Liver (tissue), 9 donors: ENCODE data around the gene PRKAA2. TPM values are rescaled to one million over a fixed set of nuclear protein-coding genes. Genes with fewer than 3 reads are reported as not detected.

Experiments used
- DNase-seq: peaks from one replicate; pipeline ENCODE4 v3.0.0-alpha.2; 2017; ENCODE audit warnings: low spot score
- H3K27ac ChIP-seq, 2 donors: one replicate each; pipeline ENCODE4 v1.7.0; 2013; ENCODE audit warnings: inconsistent platforms in 2 of 2, low read length in 2 of 2, control low read depth in 1 of 2, low read depth in 1 of 2, mild to moderate bottlenecking in 1 of 2
- H3K27me3 ChIP-seq, 4 donors: one replicate each; pipeline versions ENCODE4 v1.6.1 to v1.7.0; 2013; ENCODE audit warnings: low read length in 3 of 4, inconsistent platforms in 1 of 4, mild to moderate bottlenecking in 1 of 4, moderate library complexity in 1 of 4; ENCODE audit not compliant: control insufficient read depth in 4 of 4, insufficient read depth in 4 of 4
- H3K36me3 ChIP-seq, 4 donors: one replicate each; pipeline versions ENCODE4 v1.6.1 to v1.7.0; 2013; ENCODE audit warnings: low read length in 3 of 4, mild to moderate bottlenecking in 3 of 4, low read depth in 1 of 4, moderate library complexity in 1 of 4; ENCODE audit not compliant: control insufficient read depth in 4 of 4, insufficient read depth in 3 of 4
- H3K4me1 ChIP-seq, 4 donors: one replicate each; pipeline versions ENCODE4 v1.6.1 to v1.7.0; 2013; ENCODE audit warnings: low read length in 3 of 4, mild to moderate bottlenecking in 3 of 4, moderate library complexity in 1 of 4; ENCODE audit not compliant: control insufficient read depth in 4 of 4, insufficient read depth in 4 of 4
- H3K4me3 ChIP-seq, 3 donors: one replicate each; pipeline versions ENCODE4 v1.6.1 to v1.7.0; 2013; ENCODE audit warnings: low read length in 3 of 3, control low read depth in 1 of 3, low read depth in 1 of 3, mild to moderate bottlenecking in 1 of 3
- H3K9ac ChIP-seq, 2 donors: one replicate each; pipeline ENCODE4 v1.7.0; 2013; ENCODE audit warnings: low read length in 2 of 2, mild to moderate bottlenecking in 2 of 2, moderate library complexity in 2 of 2, control low read depth in 1 of 2, low read depth in 1 of 2
- H3K9me3 ChIP-seq, 4 donors: one replicate each; pipeline versions ENCODE4 v1.6.1 to v1.7.0; 2013; ENCODE audit warnings: low read length in 3 of 4; ENCODE audit not compliant: control insufficient read depth in 4 of 4
- ATF3 ChIP-seq: IDR thresholded peaks from 2 replicates; pipeline ENCODE4 v1.6.1; 2016; ENCODE audit warnings: antibody characterized with exemption
- CTCF ChIP-seq: fragments of 150-350 bp; IDR thresholded peaks from 2 replicates; pipeline ENCODE4 v1.5.1; 2017; ENCODE audit warnings: improper control_type of control experiment, low read depth, low read length; ENCODE audit not compliant: missing input control
- EGR1 ChIP-seq, 2 donors: IDR thresholded peaks; 2 replicates each; pipeline ENCODE4 v1.6.1; 2016 to 2018; ENCODE audit warnings: antibody characterized with exemption in 2 of 2, low read depth in 2 of 2
- FOXA1 ChIP-seq: IDR thresholded peaks from 2 replicates; pipeline ENCODE4 v1.6.1; 2016; ENCODE audit warnings: antibody characterized with exemption
- FOXA2 ChIP-seq: IDR thresholded peaks from 2 replicates; pipeline ENCODE4 v1.6.1; 2016; ENCODE audit warnings: antibody characterized with exemption
- GABPA ChIP-seq, 2 donors: IDR thresholded peaks in 1 of 2; conservative IDR thresholded peaks in 1 of 2; 2 replicates each; pipeline ENCODE4 v1.6.1; 2016; ENCODE audit warnings: antibody characterized with exemption in 2 of 2, mild to moderate bottlenecking in 1 of 2, moderate library complexity in 1 of 2
- HNF4A ChIP-seq, 2 donors: conservative IDR thresholded peaks; 2 replicates each; pipeline ENCODE4 v1.6.1; 2016; ENCODE audit warnings: antibody characterized with exemption in 2 of 2, mild to moderate bottlenecking in 2 of 2
- HNF4G ChIP-seq: IDR thresholded peaks from 2 replicates; pipeline ENCODE4 v1.6.1; 2016; ENCODE audit warnings: antibody characterized with exemption
- JUND ChIP-seq, 2 donors: IDR thresholded peaks; 2 replicates each; pipeline ENCODE4 v1.6.1; 2016; ENCODE audit warnings: antibody characterized with exemption in 2 of 2
- MAX ChIP-seq: IDR thresholded peaks from 2 replicates; pipeline ENCODE4 v1.6.1; 2016; ENCODE audit warnings: antibody characterized with exemption
- NR2F2 ChIP-seq: IDR thresholded peaks from 2 replicates; pipeline ENCODE4 v1.6.1; 2016; ENCODE audit warnings: antibody characterized with exemption
- RAD21 ChIP-seq, 2 donors: IDR thresholded peaks; 2 replicates each; pipeline ENCODE4 v1.6.1; 2016; ENCODE audit warnings: antibody characterized with exemption in 2 of 2, mild to moderate bottlenecking in 2 of 2
- REST ChIP-seq: IDR thresholded peaks from 2 replicates; pipeline ENCODE4 v1.6.1; 2016; ENCODE audit warnings: antibody characterized with exemption, mild to moderate bottlenecking
- RXRA ChIP-seq, 2 donors: IDR thresholded peaks; 2 replicates each; pipeline ENCODE4 v1.6.1; 2017 to 2018; ENCODE audit warnings: antibody characterized with exemption in 2 of 2, mild to moderate bottlenecking in 1 of 2
- SP1 ChIP-seq: IDR thresholded peaks from 2 replicates; pipeline ENCODE4 v1.6.1; 2018; ENCODE audit warnings: antibody characterized with exemption, mild to moderate bottlenecking
- TAF1 ChIP-seq: conservative IDR thresholded peaks from 2 replicates; pipeline ENCODE4 v1.6.1; 2016; ENCODE audit warnings: antibody characterized with exemption, mild to moderate bottlenecking
- YY1 ChIP-seq: IDR thresholded peaks from 2 replicates; pipeline ENCODE4 v1.6.1; 2016; ENCODE audit warnings: antibody characterized with exemption, mild to moderate bottlenecking
- ZBTB33 ChIP-seq: IDR thresholded peaks from 2 replicates; pipeline ENCODE4 v1.6.1; 2016; ENCODE audit warnings: antibody characterized with exemption
- WGBS: extraction: QIAGEN DNeasy Blood & Tissue Kit; methylation state at CpG from one replicate; pipeline ENCODE4 v1.1.7; 2013; 5-methylcytosine and 5-hydroxymethylcytosine counted together
- polyA plus RNA-seq, 2 donors: library from polyadenylated mRNA; stranded (reverse) in 1 of 2; unstranded in 1 of 2; fragments of 200-250 nt in 1 of 2; fragments of >200 nt in 1 of 2; fragmentation: Nextera tagmentation in 1 of 2; extraction: Ambion mirVana in 1 of 2; gene quantifications; one replicate each; pipeline versions ENCODE4 v1.2.1 to v1.2.3, GENCODE V29; 2013 to 2015
- total RNA-seq, 2 donors: library from RNA; depleted of rRNA; stranded (reverse); fragments of >200 nt; gene quantifications; one replicate each; pipeline ENCODE4 v1.2.3, GENCODE V29; 2014
- donor health status: healthy.
- donor health status: healthy.
- donor health status: healthy.
- donor health status: healthy.
- donor health status: healthy.

The PRKAA2 gene
- total and polyA plus RNA-seq, 4 donors = 0.33 to 2.7 (median 1.6) TPM

- WGBS = 83% methylated on average over 3 of the region's 3 CpGs
- TF ChIP-seq TAF1 (no peak), ZBTB33 (no peak), YY1 (no peak), CTCF (no peak)
These were observed 18.0 kb upstream of the PRKAA2 start for GRCh38 chr1:56627019-56627635.

GRCh38 chr1:56627636-56628039 is 17.5 kb upstream of the PRKAA2 start:
- H3K36me3 ChIP-seq = no peaks in the 10 kb centered on the region
- no peaks in the 10 kb centered on the region for H3K4me1 ChIP-seq
- 86% methylated on average over 3 of the region's 3 CpGs for WGBS
- TF ChIP-seq HNF4A (conservative IDR thresholded peaks at IDR 0.05) = no peak
- TF ChIP-seq TAF1 = no peak
- no peak for TF ChIP-seq JUND (IDR thresholded peaks at IDR 0.05)
- no peak for TF ChIP-seq CTCF
- no peak for TF ChIP-seq EGR1 (IDR thresholded peaks at IDR 0.05; ENCODE audit: low read depth in 2 of 2)
- no peak for TF ChIP-seq MAX
- TF ChIP-seq ZBTB33 = no peak
- no peak for TF ChIP-seq NR2F2
- no peak for TF ChIP-seq RAD21 (IDR thresholded peaks at IDR 0.05)
- TF ChIP-seq FOXA1 = no peak
- TF ChIP-seq REST = no peak
- no peak for TF ChIP-seq ATF3
- no peak for TF ChIP-seq YY1
- TF ChIP-seq GABPA (IDR thresholded peaks at IDR 0.05 in 1 of 2, conservative IDR thresholded peaks at IDR 0.05 in 1 of 2) = no peak
- no peak for TF ChIP-seq HNF4G
- TF ChIP-seq SP1 = no peak
- TF ChIP-seq FOXA2 = no peak
- TF ChIP-seq RXRA (IDR thresholded peaks at IDR 0.05) = no peak
- no peak overlapping the region for H3K9ac ChIP-seq
- H3K27ac ChIP-seq = no peak overlapping the region
- H3K9me3 ChIP-seq = no peaks in the 10 kb centered on the region
- H3K4me3 ChIP-seq = no peak overlapping the region
- no peak for DNase-seq
- H3K27me3 ChIP-seq = peaks cover 0 to 2% (median 0%) of the 10 kb centered on the region in 4 donors

More at GRCh38 chr1:56627019-56627635, 18.0 kb upstream of the PRKAA2 start:
- H3K9ac ChIP-seq = no peak overlapping the region
- H3K4me3 ChIP-seq = no peak overlapping the region
- H3K27me3 ChIP-seq = peaks cover 0 to 2% (median 0%) of the 10 kb centered on the region in 4 donors
- H3K27ac ChIP-seq = no peak overlapping the region
- H3K36me3 ChIP-seq = no peaks in the 10 kb centered on the region
- DNase-seq = no peak
- no peaks in the 10 kb centered on the region for H3K9me3 ChIP-seq
- no peaks in the 10 kb centered on the region for H3K4me1 ChIP-seq
